Fibroblast of gingiva (primary cell): Measurements from ENCODE around the gene IL22.
"Not testable (repeated sequence)": the region's sequence is repeated elsewhere in the genome, so short reads cannot be mapped to it uniquely, and the experiment has no call there.

Experiments
- DNase-seq: peaks from one replicate; pipeline ENCODE4 v3.0.0-alpha.2; 2011; ENCODE audit warnings: low read depth

The IL22 gene

GRCh38 chr12:68229956-68230355, 23.4 kb downstream of the IL22 start:
- no peak for DNase-seq

GRCh38 chr12:68227356-68227755, 26.0 kb downstream of the IL22 start:
- DNase-seq: no peak

GRCh38 chr12:68225576-68226476, 27.6 kb downstream of the IL22 start, which contains the start of gene IL26:
Gene IL26, minus strand, starts transcription at chr12:68225810. Its CDS starts 54 bp downstream, at chr12:68225756.
- no peak for DNase-seq

GRCh38 chr12:68224613-68225285, 28.7 kb downstream of the IL22 start:
- peak; percentile 46 for DNase-seq

- DNase-seq: peak; percentile 74
Observed at GRCh38 chr12:68223067-68223747, 30.2 kb downstream of the IL22 start.

- DNase-seq: no peak
Observed at GRCh38 chr12:68222326-68222725, 31.1 kb downstream of the IL22 start.

- no peak for DNase-seq
Observed at GRCh38 chr12:68221497-68221896, 31.9 kb downstream of the IL22 start.

- no peak for DNase-seq
Observed at GRCh38 chr12:68210875-68211274, 42.5 kb downstream of the IL22 start.

GRCh38 chr12:68209048-68209728, 44.2 kb downstream of the IL22 start:
- DNase-seq: not testable (repeated sequence)

- DNase-seq: no peak
Observed at GRCh38 chr12:68207276-68207675, 46.1 kb downstream of the IL22 start.

GRCh38 chr12:68206446-68206845, 47.0 kb downstream of the IL22 start:
- no peak for DNase-seq

GRCh38 chr12:68203460-68203875, 49.9 kb downstream of the IL22 start:
- no peak for DNase-seq

GRCh38 chr12:68200854-68201253, 52.5 kb downstream of the IL22 start:
- no peak for DNase-seq

GRCh38 chr12:68199127-68199526, 54.3 kb downstream of the IL22 start:
- no peak for DNase-seq

- DNase-seq: no peak
Observed at GRCh38 chr12:68198507-68199086, 54.8 kb downstream of the IL22 start.
